Stimulated activated CD8-positive, alpha-beta memory T cell treated with anti-CD3 and anti-CD28 coated beads, Interleukin-4, amount 100 ng/mL, for 4 hours (primary cell): ENCODE measurements around the gene NEDD9.

Source experiments
- DNase-seq, 2 donors: peaks; one replicate each; pipeline ENCODE4 v3.0.0-alpha.2; 2020; ENCODE audit warnings: low read depth in 2 of 2, low spot score in 1 of 2

Gene NEDD9

GRCh38 chr6:11203306-11204004, 29.0 kb downstream of the NEDD9 start:
- DNase-seq, result no peak

DNA sequence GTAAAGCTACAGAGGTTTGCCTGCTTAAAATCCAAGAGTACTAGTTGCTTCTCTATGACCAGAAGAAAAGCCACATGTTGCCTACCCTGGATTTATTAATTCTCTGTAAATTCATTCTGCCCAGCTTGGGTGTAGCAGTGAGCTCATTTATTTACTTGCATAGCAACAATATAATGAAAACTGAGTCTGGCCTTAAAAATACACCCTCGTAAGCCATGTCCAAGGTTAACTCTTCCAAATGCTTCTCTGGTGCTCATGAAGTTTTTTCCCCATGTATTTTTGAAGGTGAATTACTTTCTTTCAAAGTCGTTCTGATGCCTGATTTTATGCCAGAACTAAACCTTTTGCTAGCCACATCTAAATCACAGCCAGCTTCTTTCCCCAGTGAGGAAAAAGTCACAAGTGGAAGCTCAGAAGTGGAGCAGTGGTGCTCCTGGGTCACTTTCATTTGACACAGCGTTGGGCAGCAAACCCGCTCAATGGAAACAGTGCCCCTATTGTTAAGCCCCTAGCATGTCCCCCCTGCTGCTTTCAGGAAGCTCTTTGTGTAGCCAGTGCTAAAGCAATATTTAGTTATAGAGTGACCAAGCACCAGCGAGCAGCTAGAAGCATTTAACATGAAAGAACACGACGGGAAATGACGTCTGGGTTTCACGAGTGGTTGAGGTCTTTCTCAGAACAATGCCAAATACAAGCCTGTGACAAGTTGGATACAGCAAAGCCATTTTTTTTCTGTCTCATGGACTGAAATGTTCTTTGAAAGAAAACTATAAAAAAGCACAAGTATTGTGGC, 29.8 kb downstream of the NEDD9 start:
- no peak for DNase-seq

GRCh38 chr6:11201772-11202512, 30.5 kb downstream of the NEDD9 start:
- no peak for DNase-seq

DNA sequence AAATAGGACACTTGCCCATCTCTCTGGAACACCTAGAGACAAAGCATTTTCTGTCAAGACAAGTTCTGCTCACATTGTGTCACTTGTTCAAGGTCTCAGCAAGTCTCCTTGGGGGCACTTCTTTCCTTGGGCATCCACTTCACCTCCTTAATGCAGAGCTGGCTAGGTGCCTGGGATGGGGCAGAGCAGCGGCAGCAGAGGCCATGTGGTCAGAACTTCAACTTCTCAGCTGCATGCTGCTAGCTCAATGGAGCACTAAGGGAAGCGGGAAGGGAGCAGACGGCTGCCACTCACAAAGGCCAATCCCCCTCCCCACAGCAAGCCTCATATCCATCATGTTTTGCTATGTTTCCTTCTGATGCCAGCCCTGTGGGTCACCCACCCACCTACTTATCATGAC, 31.5 kb downstream of the NEDD9 start:
- no peak for DNase-seq

DNA sequence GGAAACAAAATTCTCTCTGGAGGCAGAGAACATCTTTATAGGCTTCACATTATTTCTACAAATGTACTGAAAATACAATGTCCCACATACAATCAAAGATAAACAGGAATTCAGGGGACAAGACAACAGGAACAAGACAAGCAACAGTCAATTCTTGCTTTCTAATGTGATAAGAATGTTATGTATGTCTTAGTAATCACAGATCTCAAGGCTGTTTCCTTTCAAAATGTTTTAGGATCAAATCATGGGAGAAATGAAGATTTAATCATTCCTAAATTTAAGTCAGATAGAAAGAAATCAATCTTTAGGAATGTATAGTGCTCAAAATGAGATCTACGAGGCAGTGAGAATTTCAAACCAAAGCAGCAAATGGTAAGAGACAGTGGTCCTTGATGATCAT, 32.1 kb downstream of the NEDD9 start:
- DNase-seq, result no peak

- DNase-seq, result no peak
These were observed 33.5 kb downstream of the NEDD9 start for GRCh38 chr6:11198663-11199603.

GRCh38 chr6:11197850-11198249, 34.6 kb downstream of the NEDD9 start:
- no peak for DNase-seq

GRCh38 chr6:11197175-11197536, 35.3 kb downstream of the NEDD9 start:
- DNase-seq, result no peak

DNA sequence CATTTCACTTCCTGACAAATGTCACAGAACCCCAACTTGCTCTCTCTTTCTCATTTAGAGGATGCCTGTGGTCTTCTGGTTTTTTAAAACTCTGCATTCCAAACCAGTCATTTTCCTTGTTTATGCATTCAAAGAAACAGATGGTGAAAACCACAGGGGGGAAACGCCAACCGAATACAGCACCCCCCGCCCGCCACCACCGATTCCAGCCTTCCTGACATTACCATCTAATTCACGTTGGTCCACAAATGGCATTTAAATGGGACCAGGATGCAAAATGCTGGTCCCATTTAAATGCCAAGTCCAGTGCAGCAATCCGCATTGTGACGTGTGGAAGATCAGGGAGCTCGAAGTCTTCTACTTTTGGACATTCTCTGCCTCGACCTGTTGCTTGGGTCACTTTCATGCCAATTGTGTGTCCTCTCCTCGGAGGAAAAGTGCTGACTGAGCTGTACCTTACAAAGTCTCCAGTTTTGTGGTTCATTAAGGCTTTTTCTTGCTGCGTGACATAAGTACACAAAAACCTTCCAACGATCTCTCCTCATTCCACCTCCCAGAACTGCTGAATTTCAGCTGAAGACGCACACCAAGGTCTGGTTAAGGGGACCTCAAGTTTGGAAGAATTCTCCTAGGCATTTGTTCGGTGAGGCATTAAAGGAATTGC, 35.8 kb downstream of the NEDD9 start:
- DNase-seq, result no peak

GRCh38 chr6:11194356-11195218, 37.9 kb downstream of the NEDD9 start:
- DNase-seq, result no peak

GRCh38 chr6:11193434-11193833, 39.0 kb downstream of the NEDD9 start:
- DNase-seq, result no peak

DNA sequence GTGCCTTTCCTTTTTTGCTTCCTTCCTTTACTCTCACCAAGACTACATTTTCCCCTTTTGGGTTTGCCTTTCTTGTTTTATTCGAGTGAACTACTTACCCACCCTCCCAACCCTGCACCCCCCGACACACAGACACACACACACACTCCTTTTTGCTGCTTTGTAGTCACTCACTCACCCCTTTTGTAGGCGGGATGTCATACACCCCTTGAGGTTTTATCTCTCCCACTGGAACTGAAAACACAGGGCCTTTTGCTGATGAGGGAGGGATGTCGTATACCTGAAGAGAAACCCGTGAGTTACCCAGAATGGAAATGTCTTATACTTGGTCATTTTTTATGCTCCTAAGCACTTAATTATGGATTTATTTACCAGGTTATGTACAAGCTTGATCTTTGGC, 40.3 kb downstream of the NEDD9 start:
- DNase-seq, result no peak

- no peak for DNase-seq
These were observed 41.7 kb downstream of the NEDD9 start for GRCh38 chr6:11190625-11191245.

- no peak for DNase-seq
These were observed 42.4 kb downstream of the NEDD9 start for GRCh38 chr6:11189865-11190624.

DNA sequence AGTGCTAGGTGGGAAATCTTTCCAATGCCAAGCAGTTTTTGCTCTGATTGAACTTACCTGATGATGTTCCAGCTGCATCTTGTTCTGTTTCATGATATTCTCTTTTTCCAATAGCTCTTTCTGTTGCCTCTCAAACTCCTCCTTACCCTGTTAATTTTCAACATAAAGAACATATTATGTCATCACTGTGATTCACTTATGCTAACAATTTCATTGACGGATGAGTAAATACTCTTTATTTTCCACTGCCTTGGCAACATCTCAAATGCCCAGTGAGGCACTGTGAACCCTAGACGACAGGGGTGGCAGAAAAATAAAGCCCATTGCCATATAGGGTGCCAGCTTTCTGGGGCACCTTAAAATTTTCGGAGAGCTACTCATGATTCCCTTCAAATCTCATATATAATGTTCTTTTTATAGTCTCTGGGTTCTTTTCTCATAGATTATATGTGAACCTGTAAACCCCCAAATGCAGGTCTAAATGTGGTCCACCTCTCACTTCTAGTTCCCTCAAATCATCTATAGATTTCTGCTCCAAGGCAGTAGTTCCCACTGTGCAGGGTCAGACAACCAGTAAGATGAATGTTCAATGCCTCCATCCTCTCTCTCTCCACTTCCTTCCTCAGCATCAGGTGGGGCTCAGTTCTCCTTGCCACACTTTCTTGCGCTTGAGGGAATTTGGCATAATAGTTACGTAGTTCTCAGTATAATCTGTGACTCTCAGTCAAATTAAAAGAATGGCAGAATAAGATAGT, 44.1 kb downstream of the NEDD9 start:
- no peak for DNase-seq

DNA sequence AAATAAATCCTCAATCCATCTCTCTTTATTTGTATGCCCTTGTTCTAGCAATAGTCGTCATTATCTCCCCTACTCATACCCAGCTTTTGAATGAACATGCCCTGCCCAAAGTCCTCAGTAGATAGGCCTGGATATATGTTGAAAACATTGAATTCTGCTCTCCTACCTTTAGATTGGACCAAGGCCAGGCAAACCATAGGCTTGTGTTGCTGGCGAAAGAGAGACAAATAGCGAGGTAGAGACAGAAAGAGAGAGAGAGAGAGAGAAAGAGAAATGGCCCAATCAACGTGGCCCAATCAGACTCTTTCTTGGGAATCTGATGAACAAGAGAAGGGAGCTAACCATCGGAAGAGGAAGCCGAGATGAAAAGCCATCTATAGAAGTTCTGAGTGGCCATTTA, 45.2 kb downstream of the NEDD9 start:
- no peak for DNase-seq

DNA sequence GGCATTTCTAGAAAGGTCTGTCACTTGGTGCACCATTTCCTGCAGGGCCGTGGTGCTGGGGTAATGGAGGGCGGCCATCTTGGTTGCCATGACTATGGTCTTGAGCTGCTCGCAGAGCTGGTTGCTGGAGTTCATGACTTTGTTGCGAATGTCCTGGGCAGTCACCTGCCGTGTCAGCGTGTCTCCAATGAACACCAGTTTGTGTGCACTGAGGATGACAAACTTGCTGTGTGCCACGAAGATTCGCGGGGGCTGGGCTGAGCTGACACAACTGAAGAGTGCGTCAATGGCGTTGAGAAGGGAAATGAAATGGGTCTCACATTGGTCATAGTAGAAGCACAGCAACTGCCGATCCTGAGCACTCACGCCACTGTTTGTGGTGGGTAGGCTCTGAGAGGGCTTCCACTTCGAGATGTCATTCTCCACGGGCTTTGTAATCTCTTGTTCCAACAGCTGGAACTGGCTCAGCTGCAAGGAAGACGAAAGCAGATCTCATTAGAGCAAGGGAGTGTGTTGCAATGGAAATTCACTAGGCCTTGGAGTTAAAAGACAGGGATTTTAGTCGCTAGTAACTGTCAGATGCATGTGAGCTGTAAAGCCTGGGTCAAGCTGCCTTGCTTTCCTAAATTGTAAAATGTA, 47.1 kb downstream of the NEDD9 start:
- no peak for DNase-seq
